ENCODE results near the gene CEBPB.
"Not testable (repeated sequence)": the region's sequence is repeated elsewhere in the genome, so short reads cannot be mapped to it uniquely, and the experiment has no call there.

Gene CEBPB

GRCh38 chr20:50199703-50200102 lies 9.1 kb downstream of the CEBPB start:
- H3K36me3 ChIP-seq (ENCODE audit: insufficient read depth), result no peaks in the 10 kb centered on the region
- no peak overlapping the region for H3K4me2 ChIP-seq
- H2AFZ ChIP-seq (ENCODE audit: low read depth), result no peak overlapping the region
- 0 out of 2 replicates have a peak, but pooled peaks cover 4% of the 10 kb centered on the region for H4K20me1 ChIP-seq (ENCODE audit: insufficient read depth)
- no peak overlapping the region for H3K9ac ChIP-seq
- TF ChIP-seq CTCF (conservative IDR thresholded peaks at IDR 0.05; ENCODE audit: low read depth, low read length), result no peak
- no peak overlapping the region for H3K27ac ChIP-seq
- H3K27me3 ChIP-seq (ENCODE audit: insufficient read depth, low read depth), result no peaks in the 10 kb centered on the region
- no peak overlapping the region for H3K4me3 ChIP-seq (IDR thresholded peaks at IDR 0.05; ENCODE audit: insufficient read depth, low read depth, low read length)
- H3K79me2 ChIP-seq (ENCODE audit: insufficient read depth, low read depth), result no peaks in the 10 kb centered on the region
- no peaks in the 10 kb centered on the region for H3K4me1 ChIP-seq (ENCODE audit: low read depth, poor library complexity, severe bottlenecking)

GRCh38 chr20:50200482-50201104 lies 10.0 kb downstream of the CEBPB start:
- H2AFZ ChIP-seq (ENCODE audit: low read depth), result no peak overlapping the region
- H3K36me3 ChIP-seq (ENCODE audit: insufficient read depth), result no peaks in the 10 kb centered on the region
- no peak for TF ChIP-seq CTCF (conservative IDR thresholded peaks at IDR 0.05; ENCODE audit: low read depth, low read length)
- H3K4me2 ChIP-seq, result no peak overlapping the region
- no peaks in the 10 kb centered on the region for H3K27me3 ChIP-seq (ENCODE audit: insufficient read depth, low read depth)
- H3K9ac ChIP-seq, result no peak overlapping the region
- no peaks in the 10 kb centered on the region for H3K79me2 ChIP-seq (ENCODE audit: insufficient read depth, low read depth)
- H3K4me3 ChIP-seq (IDR thresholded peaks at IDR 0.05; ENCODE audit: insufficient read depth, low read depth, low read length), result no peak overlapping the region
- H3K27ac ChIP-seq, result no peak overlapping the region
- H4K20me1 ChIP-seq (ENCODE audit: insufficient read depth), result no peaks in the 10 kb centered on the region
- H3K4me1 ChIP-seq (ENCODE audit: low read depth, poor library complexity, severe bottlenecking), result no peaks in the 10 kb centered on the region

GRCh38 chr20:50201710-50202109 lies 11.1 kb downstream of the CEBPB start:
- not testable (repeated sequence) for H3K36me3 ChIP-seq (ENCODE audit: insufficient read depth); H3K4me2 ChIP-seq; H3K4me3 ChIP-seq (IDR thresholded peaks at IDR 0.05; ENCODE audit: insufficient read depth, low read depth, low read length); H2AFZ ChIP-seq (ENCODE audit: low read depth); H4K20me1 ChIP-seq (ENCODE audit: insufficient read depth); H3K27me3 ChIP-seq (ENCODE audit: insufficient read depth, low read depth); H3K4me1 ChIP-seq (ENCODE audit: low read depth, poor library complexity, severe bottlenecking); H3K79me2 ChIP-seq (ENCODE audit: insufficient read depth, low read depth); H3K9ac ChIP-seq; H3K27ac ChIP-seq

GRCh38 chr20:50202677-50203076 lies 12.0 kb downstream of the CEBPB start:
- no peak overlapping the region for H3K4me3 ChIP-seq (IDR thresholded peaks at IDR 0.05; ENCODE audit: insufficient read depth, low read depth, low read length)
- TF ChIP-seq CTCF (conservative IDR thresholded peaks at IDR 0.05; ENCODE audit: low read depth, low read length), result no peak
- no peaks in the 10 kb centered on the region for H3K36me3 ChIP-seq (ENCODE audit: insufficient read depth)
- no peaks in the 10 kb centered on the region for H4K20me1 ChIP-seq (ENCODE audit: insufficient read depth)
- no peaks in the 10 kb centered on the region for H3K4me1 ChIP-seq (ENCODE audit: low read depth, poor library complexity, severe bottlenecking)
- no peak overlapping the region for H3K27ac ChIP-seq
- no peaks in the 10 kb centered on the region for H3K79me2 ChIP-seq (ENCODE audit: insufficient read depth, low read depth)
- H2AFZ ChIP-seq (ENCODE audit: low read depth), result no peak overlapping the region
- H3K27me3 ChIP-seq (ENCODE audit: insufficient read depth, low read depth), result no peaks in the 10 kb centered on the region
- no peak overlapping the region for H3K9ac ChIP-seq
- no peak overlapping the region for H3K4me2 ChIP-seq
